CD4-positive, alpha-beta T cell treated with Interleukin-1 beta for 1 hour (primary cell): ENCODE results near the gene TP53BP1.
"Not testable (repeated sequence)": the region's sequence is repeated elsewhere in the genome, so short reads cannot be mapped to it uniquely, and the experiment has no call there.

Experiments
- DNase-seq, 2 donors: peaks; one replicate each; pipeline ENCODE4 v3.0.0-alpha.2; 2020 to 2022

TP53BP1 gene

GRCh38 chr15:43492673-43493601 lies at the start of gene TP53BP1:
Gene TP53BP1, minus strand, starts transcription at chr15:43493156. Its CDS starts 113 bp downstream, at chr15:43493043.
- peak; percentile 95 for DNase-seq

- DNase-seq, result no peak
Observed at GRCh38 chr15:43541785-43542184, 48.8 kb upstream of the TP53BP1 start.

- DNase-seq, result no peak
Observed at GRCh38 chr15:43538091-43538490, 45.1 kb upstream of the TP53BP1 start.

GRCh38 chr15:43534897-43535296 lies 41.9 kb upstream of the TP53BP1 start:
- no peak for DNase-seq

GRCh38 chr15:43532826-43533225 lies 39.9 kb upstream of the TP53BP1 start:
- DNase-seq, result not testable (repeated sequence)

- DNase-seq, result no peak
Observed at GRCh38 chr15:43531018-43531670, 38.2 kb upstream of the TP53BP1 start.

- DNase-seq, result no peak
Observed at GRCh38 chr15:43529587-43530345, 36.8 kb upstream of the TP53BP1 start.

- DNase-seq, result no peak
Observed at GRCh38 chr15:43529141-43529540, 36.2 kb upstream of the TP53BP1 start.

- DNase-seq, result no peak
Observed at GRCh38 chr15:43528542-43529007, 35.6 kb upstream of the TP53BP1 start.

- DNase-seq, result no peak
Observed at GRCh38 chr15:43527802-43528541, 35.0 kb upstream of the TP53BP1 start.

- no peak for DNase-seq
Observed at GRCh38 chr15:43527016-43527801, 34.3 kb upstream of the TP53BP1 start.

- no peak for DNase-seq
Observed at GRCh38 chr15:43526261-43526930, 33.4 kb upstream of the TP53BP1 start.

- no peak for DNase-seq
Observed at GRCh38 chr15:43525131-43525530, 32.2 kb upstream of the TP53BP1 start.

GRCh38 chr15:43524254-43524845 lies 31.4 kb upstream of the TP53BP1 start:
- DNase-seq, result no peak

- no peak for DNase-seq
Observed at GRCh38 chr15:43523646-43524045, 30.7 kb upstream of the TP53BP1 start.

GRCh38 chr15:43522247-43522646 lies 29.3 kb upstream of the TP53BP1 start:
- no peak for DNase-seq

- DNase-seq, result no peak
Observed at GRCh38 chr15:43521419-43521818, 28.5 kb upstream of the TP53BP1 start.

- DNase-seq, result no peak
Observed at GRCh38 chr15:43520138-43520537, 27.2 kb upstream of the TP53BP1 start.

GRCh38 chr15:43519196-43519595 lies 26.2 kb upstream of the TP53BP1 start:
- DNase-seq, result no peak

GRCh38 chr15:43518197-43518761 lies 25.3 kb upstream of the TP53BP1 start:
- DNase-seq, result no peak
